Smooth muscle cell of the brain vasculature (primary cell): ENCODE measurements around the gene RHBDF2.
A peak's percentile ranks its signal among the peaks of the same experiment; 100 is the strongest.

ENCODE experiments used
- DNase-seq: peaks from one replicate; pipeline ENCODE4 v3.0.0-alpha.2; 2012; ENCODE audit warnings: low read depth, low spot score

Gene RHBDF2

DNA sequence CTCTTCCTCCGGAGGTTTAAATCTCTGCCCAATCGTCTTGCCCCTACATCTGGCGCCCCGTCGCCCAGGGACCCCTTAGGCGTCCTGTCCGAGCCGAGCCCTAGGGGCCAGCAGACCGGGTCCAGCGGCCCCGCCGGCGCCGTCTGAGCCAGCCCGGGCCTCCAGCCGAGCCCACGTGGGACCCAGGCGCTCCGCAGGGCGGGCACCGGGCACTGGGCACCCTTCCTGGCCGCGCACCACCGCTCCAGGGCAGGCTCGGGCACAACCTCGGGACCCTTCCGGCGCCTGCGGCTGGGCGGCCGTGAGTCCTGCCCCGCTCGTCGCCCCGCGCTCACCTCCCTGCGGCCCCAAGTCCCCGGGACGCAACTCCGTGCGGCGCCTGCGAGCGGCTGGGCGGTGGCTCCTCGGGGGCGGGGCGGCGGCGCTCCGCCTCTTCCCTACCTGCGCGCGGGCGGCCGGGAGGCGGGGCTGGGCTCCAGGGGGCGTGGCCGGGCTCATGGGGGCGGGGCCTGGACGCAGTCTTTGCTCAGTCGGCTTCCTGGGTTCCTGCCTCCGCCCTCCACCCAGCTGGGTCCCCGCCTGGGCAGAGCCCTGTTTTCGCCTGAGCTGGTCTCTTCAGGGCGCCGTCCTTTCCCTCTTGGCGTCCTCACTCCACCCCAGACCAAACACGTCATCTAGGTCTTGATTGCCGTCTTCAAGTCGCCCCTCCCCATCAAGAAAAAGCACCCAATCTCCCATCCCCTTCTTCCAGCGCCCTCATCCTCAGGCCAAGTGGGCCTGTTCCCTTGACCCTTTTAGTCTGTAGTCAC is at the start of gene RHBDF2:
TSS of gene RHBDF2 (minus strand) at position 406 of the 809 bp plus-strand sequence. CDS start 19,899 bp downstream, outside the sequence.
- DNase-seq, result no peak

DNA sequence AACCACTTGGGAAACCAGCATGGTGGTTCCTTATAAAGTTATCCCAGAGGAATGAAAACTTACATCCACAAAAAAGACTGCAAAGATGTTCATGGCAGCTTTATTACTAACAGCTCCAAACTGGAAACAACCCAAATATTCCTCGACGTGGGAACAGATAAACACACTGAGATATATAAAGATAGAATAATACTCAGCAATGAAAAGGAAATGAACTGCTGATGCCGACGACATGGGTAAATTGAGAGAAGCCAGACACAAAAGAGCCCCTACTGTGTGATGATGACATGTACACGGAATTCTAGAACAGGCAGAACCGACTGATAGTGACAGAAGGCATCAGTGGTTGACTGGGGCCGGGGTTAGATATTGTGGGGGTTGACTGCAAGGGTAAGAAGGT is 48.3 kb upstream of the RHBDF2 start:
- no peak for DNase-seq

DNA sequence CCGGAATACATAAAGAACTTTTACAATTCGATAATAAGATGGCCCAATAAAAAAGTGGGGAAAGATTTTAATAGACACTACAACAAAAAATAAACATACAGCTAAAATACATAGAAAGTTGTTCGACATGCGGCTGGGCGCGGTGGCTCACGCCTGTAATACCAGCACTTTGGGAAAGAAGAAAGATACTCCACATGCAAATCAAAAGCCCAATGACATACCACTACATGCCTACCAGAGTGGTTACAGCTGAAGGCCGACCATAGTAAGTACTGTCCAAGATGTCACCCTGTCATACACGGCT is 47.9 kb upstream of the RHBDF2 start:
- no peak for DNase-seq

DNA sequence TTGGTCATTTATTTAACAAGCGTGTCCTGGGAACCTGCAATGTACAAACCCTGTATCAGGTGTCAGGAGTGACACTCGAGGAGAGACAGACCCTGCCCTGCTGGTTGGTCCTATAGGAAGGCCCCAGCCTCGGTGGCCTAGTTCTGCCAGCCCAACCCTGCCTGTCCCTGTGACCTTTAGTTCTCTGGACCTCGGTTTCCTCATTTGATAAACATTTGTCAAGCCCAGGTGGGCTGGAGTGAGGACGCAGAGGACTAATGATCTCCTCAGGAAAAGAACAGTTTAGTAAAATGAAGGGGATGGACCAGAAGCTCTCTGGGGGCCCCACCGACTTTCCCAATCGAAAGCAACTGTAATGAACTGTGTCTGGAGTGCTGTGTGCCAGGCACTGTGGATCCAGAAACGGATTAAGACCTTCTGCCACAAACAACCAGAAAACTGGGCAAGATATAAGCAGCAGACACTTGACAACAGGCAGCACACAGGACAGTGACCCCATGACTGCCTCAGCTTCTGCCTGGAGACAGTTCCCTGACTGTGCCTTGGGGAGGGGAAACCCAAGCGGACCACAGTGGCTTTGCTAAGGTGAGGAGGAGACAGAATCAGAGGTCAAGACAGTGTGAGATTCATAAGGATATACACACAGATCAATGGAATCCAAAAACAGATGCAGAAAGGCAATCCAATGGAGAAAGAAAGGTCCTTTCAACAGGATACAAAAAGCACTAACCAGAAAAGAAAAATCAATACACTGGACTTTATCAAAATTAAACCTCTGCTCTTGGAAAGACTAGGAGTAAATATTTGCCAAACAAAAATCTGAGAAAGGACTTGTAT is 47.4 kb upstream of the RHBDF2 start:
- DNase-seq, result no peak

DNA sequence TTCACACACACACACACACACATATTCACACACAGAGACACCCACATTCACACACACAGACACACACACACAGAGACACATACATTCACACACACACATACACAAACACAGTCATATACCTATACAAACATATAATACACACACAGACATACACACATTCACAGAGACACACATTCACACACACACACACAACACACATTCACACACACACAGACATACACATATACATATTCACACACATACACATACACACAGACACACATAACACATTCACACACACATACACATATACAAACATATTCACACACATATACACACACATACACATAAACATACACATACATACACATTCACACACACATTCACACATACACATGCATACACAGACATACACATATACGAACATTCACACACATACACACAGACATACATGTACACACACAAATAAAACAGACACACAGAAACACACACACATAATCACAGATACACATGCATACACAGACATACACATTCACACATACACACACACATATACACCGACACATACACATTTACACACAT is 46.5 kb upstream of the RHBDF2 start:
- no peak for DNase-seq

DNA sequence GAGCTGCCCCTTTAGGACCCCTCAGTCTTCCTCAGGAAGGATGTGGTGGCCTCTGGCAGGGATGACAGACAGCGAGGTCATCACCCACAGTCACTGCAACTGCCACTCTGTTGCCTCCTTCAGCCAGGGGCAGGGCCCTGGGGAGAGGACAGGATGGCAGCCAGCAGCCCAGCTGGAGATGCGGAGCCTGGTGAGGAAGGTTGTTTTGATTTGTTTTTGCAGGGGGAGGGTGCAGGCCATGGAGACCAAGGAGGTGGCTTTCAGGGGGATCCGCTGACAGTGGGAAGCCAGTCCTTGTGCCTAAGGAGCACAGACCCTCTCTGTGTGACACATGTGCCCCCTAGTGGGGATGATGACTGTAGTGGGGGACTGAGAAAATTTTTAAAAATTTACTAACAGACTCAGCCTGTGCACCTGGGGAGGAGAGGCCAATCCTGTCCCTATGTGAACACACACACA is 46.0 kb upstream of the RHBDF2 start:
- DNase-seq, result no peak

DNA sequence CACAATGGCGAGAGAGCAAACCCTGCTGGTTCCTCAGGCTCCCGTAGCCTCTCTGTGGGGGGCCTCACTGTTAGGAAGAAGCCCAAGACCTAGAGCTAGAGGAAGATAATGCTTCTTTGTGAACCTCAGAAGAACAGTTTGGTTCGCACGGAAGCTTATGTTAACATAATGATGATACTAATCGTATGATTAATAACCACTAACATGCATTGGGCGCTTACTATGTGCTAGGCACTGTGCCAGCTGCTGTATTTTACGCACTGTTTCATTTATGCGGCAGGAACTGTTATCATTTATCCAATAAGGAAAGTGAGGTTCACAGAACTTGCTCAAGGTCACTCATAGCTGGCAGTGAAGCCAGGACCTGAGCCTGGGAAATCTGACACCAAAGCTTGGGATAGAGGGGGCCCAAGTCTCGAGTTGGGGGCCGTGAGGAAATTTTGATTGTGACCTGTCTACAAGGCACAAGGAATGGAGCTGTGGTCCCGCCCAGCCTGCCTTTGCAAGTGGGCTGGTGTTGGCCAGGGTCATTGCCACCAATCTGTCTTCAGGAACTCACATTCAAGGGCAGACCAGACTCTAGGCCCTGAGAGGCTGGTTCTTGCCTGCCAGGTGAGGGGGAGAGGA is 45.4 kb upstream of the RHBDF2 start:
- DNase-seq, result no peak

DNA sequence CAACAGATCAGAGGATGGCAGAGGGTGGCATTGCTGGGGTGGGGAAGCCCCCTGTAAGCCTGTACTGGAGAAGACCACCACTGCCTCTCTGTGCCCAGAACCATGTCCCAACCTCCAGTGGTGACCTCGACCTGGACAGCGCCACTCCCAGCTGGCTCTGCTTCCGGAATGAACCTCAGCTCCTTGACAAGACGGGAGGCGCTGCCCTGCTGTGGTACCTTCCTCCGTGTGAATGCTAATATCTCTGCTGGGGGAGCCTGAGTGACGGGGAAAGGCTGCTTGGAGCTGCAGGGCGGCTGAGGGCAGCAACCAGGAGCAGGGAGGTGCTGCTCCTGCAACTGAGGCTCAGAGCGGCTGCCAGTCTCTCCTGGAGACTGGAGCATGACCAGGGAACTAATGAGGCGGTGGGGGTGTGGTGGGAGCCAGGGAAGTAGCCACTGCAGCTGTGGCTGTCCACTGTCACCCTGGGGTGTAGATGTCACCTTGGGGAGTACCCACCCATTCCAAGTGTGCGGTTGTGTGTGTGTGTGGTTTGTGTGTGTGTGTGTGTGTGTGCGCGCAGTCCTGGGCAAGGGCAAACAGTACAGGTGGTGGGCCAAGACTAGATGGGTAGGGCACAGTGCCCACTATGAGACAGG is 44.8 kb upstream of the RHBDF2 start:
- no peak for DNase-seq

DNA sequence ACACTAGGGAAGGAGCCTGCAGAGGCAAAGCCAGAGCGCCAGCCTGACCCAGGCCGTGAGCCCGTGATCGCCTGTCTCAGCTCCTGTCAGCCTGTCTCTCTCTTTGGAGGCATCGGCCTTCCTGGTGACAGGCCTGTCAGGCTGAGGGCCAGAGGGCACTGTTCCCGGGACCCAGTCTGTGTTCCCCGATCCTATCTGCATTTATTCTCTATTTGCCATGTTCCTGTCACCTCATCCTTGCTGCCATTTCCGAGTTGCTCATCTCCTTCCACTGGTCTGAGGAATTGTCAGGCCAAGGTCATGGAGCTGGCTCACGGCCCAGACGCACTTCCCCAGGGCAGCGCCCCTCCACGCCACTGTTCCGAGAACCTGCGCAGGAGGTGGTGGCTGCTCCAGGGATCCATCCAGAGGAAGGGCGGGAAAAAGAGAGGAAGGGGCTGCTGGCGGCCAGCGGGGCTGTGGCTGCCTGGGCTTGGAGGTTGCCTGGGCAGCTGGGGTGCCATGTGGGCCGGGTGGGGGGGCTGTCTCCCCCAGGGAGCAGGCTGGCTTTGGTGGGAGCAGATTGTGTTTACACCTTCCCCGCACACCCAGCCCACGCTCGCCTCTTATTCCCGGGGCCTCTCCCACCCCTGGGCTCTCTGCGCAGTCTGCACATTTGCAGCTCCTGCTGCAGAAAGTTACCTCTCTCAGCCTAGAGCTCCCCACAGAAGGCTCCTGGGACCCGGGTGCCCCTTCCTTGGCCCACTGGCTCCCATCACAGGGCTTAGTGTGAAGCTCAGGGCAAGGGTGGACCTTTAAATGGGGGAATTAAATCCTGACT is 43.5 kb upstream of the RHBDF2 start:
- no peak for DNase-seq

DNA sequence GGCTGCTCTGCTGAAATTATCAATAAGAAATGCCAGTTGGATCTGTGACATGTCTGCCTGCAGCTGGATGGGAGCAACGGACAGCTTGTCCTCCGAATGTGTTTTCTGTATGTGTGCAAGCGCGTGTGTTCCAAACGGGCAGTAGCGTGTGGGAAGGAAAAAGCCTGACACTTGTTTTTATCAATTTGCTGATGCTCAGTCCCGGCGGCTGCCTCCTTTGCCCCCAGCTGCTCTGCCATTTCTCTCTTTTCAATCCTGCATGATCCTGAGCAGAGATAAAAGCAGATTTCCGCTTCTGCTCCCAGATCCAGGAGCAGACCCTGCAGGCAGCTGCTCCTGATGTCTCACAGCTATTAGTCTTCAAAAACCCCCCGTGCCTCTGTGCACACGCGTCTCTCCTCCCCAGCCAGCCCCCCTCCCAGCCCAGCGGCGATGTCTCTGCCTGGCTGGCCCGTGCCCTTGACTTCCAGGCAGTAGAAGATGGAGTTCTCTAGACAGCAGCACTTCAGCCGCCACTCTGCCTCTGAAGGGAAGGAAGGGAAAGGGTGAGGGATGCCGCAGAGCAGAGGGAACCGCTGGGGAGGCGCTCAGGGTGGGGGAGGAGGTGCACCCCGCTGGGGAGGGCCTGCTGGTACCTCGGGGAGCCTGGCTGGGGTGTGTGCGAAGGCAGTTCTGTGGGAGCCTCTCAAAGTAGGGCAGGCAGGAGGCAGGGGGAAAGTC is 42.8 kb upstream of the RHBDF2 start:
- no peak for DNase-seq

DNA sequence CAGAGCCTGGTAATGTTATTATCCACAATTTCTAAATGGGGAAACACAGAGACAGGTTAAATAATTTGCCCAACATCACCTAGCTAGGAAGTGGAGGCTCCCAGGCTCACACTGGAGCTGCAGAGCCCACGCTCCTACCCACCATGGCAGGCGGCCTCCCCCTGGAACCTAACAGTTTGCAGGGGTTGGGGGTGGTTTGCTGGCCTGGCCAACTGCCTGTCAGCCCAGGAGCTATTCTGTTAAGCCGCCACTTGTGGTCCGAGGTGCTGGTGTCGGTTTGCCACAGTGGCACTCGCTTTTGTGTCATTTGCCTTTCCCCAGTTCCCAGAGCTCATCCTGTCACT is 42.2 kb upstream of the RHBDF2 start:
- no peak for DNase-seq

DNA sequence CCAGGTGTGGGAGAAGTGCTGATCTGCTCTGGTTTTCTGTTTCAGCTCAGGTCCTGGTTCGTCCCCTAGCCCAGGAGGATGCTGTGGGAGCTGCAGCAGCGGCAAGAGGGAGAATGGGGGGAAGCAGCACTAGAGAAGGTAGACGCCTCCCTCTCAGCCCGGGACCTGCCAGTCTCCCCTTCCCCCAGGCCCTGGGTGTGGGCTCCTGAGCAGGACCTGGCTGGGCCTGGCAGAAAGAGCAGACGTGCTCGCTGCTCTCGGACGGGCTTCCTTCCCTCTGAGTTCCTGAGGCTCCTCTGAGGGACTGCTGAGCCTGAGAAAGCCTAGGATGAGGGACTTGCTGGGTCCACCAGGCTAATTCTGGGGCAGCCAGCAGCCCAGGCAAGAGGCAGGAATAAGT is 41.8 kb upstream of the RHBDF2 start:
- no peak for DNase-seq

DNA sequence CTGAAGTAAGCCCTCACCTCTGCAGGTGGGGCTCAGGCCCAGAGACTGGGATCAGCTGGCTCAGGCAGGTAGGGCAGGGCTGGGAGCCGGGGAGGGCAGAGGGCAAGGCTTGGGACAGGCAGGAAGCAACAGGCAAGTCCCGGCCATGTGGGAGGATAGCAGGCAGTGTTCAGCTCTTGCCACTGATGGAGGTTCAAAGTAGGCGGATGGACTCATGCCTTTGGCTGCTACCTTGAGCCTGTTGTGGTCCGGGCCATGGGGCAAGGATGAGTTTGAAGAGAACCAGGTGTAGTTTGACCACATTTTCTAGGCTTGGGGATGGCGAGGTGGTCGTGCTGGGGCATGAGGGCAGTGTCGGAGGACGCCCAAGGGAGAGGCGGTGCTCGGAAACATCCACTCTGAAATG is 41.3 kb upstream of the RHBDF2 start:
- DNase-seq, result no peak

DNA sequence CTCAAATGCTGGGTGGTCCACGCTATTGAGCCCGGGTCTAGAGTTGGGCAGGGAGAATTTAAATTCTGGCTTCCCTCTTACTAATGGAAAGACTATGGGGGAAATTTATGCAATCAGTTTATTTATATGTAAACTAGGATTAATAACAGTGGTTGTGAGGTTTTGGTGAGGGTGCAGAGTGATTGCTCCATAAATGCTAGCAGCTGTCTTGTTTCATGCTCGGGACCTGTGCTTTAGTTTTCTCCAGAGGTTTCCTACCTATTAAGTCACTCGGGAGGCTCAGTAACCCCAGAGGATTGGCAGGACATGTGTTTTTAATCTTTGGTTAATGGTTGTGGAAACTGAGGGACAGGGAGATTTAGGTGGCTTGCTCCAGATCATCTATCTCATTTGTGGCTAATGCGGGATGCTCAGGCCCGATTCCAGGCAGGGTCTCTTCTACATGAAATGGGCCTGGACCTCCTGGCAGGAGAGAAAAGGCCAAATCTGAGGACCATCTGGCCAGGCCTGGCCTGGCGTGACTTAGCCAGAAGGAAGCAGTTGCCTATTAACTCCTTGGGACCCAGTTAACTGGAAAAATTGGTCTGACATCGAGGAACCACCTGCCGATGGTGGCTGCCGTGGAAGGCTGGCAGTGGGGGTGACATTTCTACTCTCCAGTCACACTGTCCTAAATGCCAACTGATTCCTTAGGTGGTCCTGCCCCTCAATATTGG is 40.7 kb upstream of the RHBDF2 start:
- DNase-seq, result no peak

DNA sequence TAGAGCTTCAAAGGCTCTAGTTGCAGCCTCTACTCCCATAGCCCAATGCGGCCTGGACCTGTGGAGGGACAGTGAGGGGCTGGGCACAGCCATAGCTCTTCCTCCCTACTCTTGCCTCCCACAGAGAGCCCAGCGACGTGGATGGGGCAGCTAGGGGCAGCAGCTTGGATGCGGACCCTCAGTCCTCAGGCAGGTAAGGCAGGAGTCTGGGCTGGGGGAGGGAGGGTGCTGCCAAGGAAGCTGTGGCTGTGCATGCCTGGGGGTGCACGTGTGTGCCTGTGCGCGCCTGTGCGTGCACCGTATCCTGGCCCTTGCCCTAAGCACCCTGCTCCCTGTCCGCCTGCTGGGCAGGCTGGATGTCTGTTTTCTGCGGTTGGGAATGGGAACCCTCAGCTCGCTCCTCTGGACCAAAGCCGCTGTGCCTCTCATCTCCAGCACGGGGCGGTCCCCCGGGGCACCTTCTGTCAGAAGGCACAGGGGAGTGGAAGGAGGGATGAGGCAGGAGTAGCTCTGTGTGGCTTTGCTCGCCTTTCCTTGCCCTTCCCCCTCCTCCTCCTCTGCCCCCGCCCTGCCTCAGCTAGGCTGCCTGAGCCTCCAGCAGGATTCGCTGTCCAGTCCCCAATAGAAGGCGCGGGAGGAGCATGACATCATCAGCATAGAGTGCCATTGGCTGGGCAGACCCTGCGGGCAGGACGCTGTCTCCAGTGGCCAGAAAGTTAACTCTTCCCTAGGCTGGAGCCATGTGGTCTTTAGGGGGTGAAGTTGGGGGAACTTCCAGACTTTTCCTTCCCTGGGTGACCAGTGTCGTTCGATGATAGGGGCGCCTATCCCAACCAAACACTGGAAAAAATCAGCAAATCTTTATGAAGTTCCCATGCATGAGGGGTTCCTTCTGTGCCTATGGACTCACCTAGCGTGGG is 39.4 kb upstream of the RHBDF2 start:
- peak; percentile 83 for DNase-seq

DNA sequence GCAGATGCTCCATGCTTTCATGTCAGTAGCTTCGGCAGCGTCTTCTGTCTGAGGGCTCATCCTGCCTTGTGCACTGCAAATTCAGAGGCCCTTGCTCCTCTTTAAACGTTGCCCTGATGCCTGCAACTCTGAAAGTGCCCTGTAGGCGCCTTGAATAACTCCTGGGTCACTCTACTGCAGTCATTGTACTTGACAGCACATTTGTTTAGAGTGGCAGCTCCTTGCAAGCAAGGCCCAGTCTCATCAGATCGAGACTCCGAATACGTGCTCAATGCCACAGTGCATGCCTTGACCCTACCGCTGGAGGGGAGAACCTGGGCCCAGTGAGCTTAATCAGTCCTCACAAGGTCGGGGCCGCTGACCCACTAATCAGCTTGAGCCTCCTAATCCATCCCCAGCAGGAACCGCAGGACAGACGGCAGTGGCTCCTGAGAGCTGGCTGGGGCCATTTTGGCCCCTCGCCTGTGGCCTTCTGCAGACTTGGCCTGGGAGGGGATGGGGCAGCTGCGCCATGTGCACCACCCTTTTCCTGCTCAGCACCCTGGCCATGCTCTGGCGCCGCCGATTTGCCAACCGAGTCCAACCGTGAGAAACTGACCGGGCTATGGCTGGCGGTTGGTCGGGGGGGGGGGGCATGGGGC is 38.5 kb upstream of the RHBDF2 start, which contains the start of gene PRCD:
TSS of gene PRCD (plus strand) at position 414 of the 641 bp plus-strand sequence. CDS start at position 512, 98 bp downstream.
- DNase-seq, result no peak

DNA sequence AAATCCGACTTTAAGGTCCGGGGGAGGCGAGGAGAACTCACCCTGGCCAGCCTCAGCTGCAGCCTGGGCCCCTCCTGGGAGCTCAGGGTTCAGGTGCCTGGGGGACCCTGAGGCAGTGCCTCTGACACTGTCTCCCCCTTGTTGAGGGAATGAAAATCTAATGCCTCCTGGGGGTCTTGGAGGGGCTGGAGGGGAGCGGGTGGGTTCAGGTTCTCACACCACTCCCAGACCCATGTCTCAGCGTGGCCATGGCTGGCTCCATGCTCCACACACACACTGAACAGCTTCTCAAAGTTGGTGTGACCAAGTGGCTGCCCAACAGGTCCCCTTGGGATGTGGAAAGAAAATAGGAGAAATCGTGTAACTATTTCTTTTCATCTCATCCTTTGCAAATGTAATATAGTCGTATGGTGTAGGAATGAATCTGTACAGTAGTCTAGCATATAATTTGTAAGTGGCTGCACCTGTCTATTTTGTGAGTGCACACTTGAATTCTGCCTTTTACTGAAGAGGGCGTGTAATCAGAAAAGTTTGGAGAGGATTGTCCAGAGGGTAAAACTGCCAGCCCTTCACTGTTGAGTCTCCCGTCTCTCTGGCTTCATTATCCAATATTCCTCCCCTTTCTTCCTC is 37.8 kb upstream of the RHBDF2 start:
- DNase-seq, result no peak
